K562 (cell line): ENCODE measurements around the gene MAD1L1. TPM values are rescaled to one million over a fixed set of nuclear protein-coding genes. Genes with fewer than 3 reads are reported as not detected.

ENCODE experiments used
- ATAC-seq: fragments of 200-7000 bp; cut with Tn5 transposase; 3 replicates; pipeline ENCODE4 v1.9.1; 2020; ENCODE audit warnings: moderate library complexity
- BruUV-seq: library from RNA; stranded (reverse); fragments of 400-500 nt; replicated peaks from 2 replicates; lab custom pipeline; 2021; lab: Mats Ljungman, UMichigan
- CTCF ChIA-PET: fragments of 300-600 bp; formaldehyde crosslinking; extraction: SDS; loops from one replicate; lab custom pipeline; 2021; ENCODE audit warnings: low intra/inter-chr PET ratio; lab: Yijun Ruan, JAX
- POLR2A ChIA-PET: fragments of 300-600, 350-650 bp; sonication (Branson Sonifier 250); formaldehyde crosslinking; extraction: SDS; loops from one replicate; lab custom pipeline; 2021; ENCODE audit warnings: antibody characterized with exemption, inconsistent platforms; lab: Yijun Ruan, JAX
- DNase-seq, 4 experiments: peaks; one replicate each; pipeline versions ENCODE4 v3.0.0 to v3.0.0-alpha.2; 2011 to 2018; ENCODE audit warnings: low spot score in 3 of 4, mixed read lengths in 3 of 4; ENCODE audit errors: extremely low read depth in 1 of 4
- FAIRE-seq: peaks from 2 replicates; lab custom pipeline; 2011; peaks lifted over from hg19 to GRCh38; lab: Jason Lieb, UNC
- H2AFZ ChIP-seq: 2 replicates; pipeline ENCODE4 v1.6.0; 2011; ENCODE audit warnings: low read depth, low read length, control low read depth, inconsistent platforms
- H3K27ac ChIP-seq: fragments of 200-600 bp; 3 replicates; pipeline ENCODE4 v1.8.0; 2011; ENCODE audit warnings: low read depth, mild to moderate bottlenecking, control low read depth, inconsistent platforms, low read length, moderate library complexity, mixed read lengths; ENCODE audit errors: extremely low read depth
- H3K27me3 ChIP-seq, 2 experiments: fragments of 300-600 bp in 1 of 2; 2 replicates in 1 of 2; 3 replicates in 1 of 2; pipeline versions ENCODE4 v1.6.0 to v1.8.0; 2011; ENCODE audit warnings: inconsistent platforms in 2 of 2, low read length in 2 of 2, mild to moderate bottlenecking in 1 of 2, mixed read lengths in 1 of 2, moderate library complexity in 1 of 2; ENCODE audit not compliant: control insufficient read depth in 2 of 2, insufficient read depth in 2 of 2
- H3K36me3 ChIP-seq: fragments of 300-600 bp; 3 replicates; pipeline ENCODE4 v1.8.0; 2011; ENCODE audit warnings: mild to moderate bottlenecking, low read length, inconsistent platforms; ENCODE audit not compliant: control insufficient read depth, insufficient read depth
- H3K4me1 ChIP-seq, 2 experiments: fragments of 200-600 bp in 1 of 2; replicated peaks in 1 of 2; 2 replicates in 1 of 2; 3 replicates in 1 of 2; pipeline versions ENCODE4 v1.5.1 to v1.8.0; 2011; ENCODE audit warnings: inconsistent platforms in 2 of 2, low read length in 2 of 2, mild to moderate bottlenecking in 1 of 2, mixed read lengths in 1 of 2, moderate library complexity in 1 of 2; ENCODE audit not compliant: control insufficient read depth in 2 of 2, insufficient read depth in 2 of 2
- H3K4me2 ChIP-seq: 2 replicates; pipeline ENCODE4 v1.6.1; 2011; ENCODE audit warnings: low read length, control low read depth, inconsistent platforms, mixed read lengths; ENCODE audit not compliant: insufficient read depth
- H3K4me3 ChIP-seq: fragments of 200-600 bp; sonication (generic), shearing (Covaris generic); 2 replicates; pipeline ENCODE4 v1.5.1; 2016; ENCODE audit warnings: control low read depth, inconsistent platforms
- H3K79me2 ChIP-seq: fragments of 200-600 bp; 3 replicates; pipeline ENCODE4 v1.8.0; 2011; ENCODE audit warnings: low read length, inconsistent platforms; ENCODE audit not compliant: control insufficient read depth, insufficient read depth
- H3K9ac ChIP-seq, 2 experiments: 2 replicates each; pipeline versions ENCODE4 v1.6.0 to v1.6.1; 2011; ENCODE audit warnings: low read depth in 2 of 2, low read length in 2 of 2, control low read depth in 1 of 2, inconsistent platforms in 1 of 2, mild to moderate bottlenecking in 1 of 2, mixed read lengths in 1 of 2; ENCODE audit not compliant: insufficient read depth in 1 of 2
- H3K9me1 ChIP-seq: one replicate; pipeline ENCODE4 v1.6.0; 2011; ENCODE audit warnings: inconsistent platforms, mild to moderate bottlenecking, low read length, moderate library complexity; ENCODE audit not compliant: control insufficient read depth, insufficient read depth
- H3K9me3 ChIP-seq: replicated peaks from 2 replicates; pipeline ENCODE4 v1.5.1; 2011; ENCODE audit warnings: low read depth, low read length, inconsistent platforms; ENCODE audit not compliant: control insufficient read depth, insufficient read depth
- H4K20me1 ChIP-seq: replicated peaks from 2 replicates; pipeline ENCODE4 v1.6.1; 2011; ENCODE audit warnings: low read length, inconsistent platforms, mixed read lengths; ENCODE audit not compliant: control insufficient read depth, insufficient read depth
- EP300 ChIP-seq: IDR thresholded peaks from 2 replicates; pipeline ENCODE4 v1.6.1; 2012; ENCODE audit warnings: low read length, improper control_type of control experiment
- ERF ChIP-seq: fragments of 450-650 bp; formaldehyde crosslinking; IDR thresholded peaks from 2 replicates; pipeline ENCODE4 v1.4.0; 2020; ENCODE audit warnings: mild to moderate bottlenecking, mixed read lengths
- GTF2F1 ChIP-seq: IDR thresholded peaks from 2 replicates; pipeline ENCODE4 v1.6.1; 2011; ENCODE audit warnings: low read depth, low read length, improper control_type of control experiment
- JUNB ChIP-seq: fragments of 450-650 bp; formaldehyde crosslinking; conservative IDR thresholded peaks from 2 replicates; pipeline ENCODE4 v1.4.0; 2020; ENCODE audit warnings: mild to moderate bottlenecking
- MYNN ChIP-seq, 2 experiments: sonication (generic); formaldehyde crosslinking in 1 of 2; IDR thresholded peaks; 2 replicates each; pipeline versions ENCODE4 v1.5.0 to v1.6.1; 2016 to 2020; ENCODE audit warnings: antibody characterized with exemption in 1 of 2, missing genetic modification reagents in 1 of 2
- NFRKB ChIP-seq: fragments of 450-650 bp; IDR thresholded peaks from 2 replicates; pipeline ENCODE4 v1.6.1; 2016; ENCODE audit warnings: low read depth
- POU5F1 ChIP-seq: fragments of 150-350 bp; IDR thresholded peaks from 2 replicates; pipeline ENCODE4 v1.6.1; 2014; ENCODE audit warnings: borderline replicate concordance, low read length, low read depth, mild to moderate bottlenecking; ENCODE audit not compliant: partially characterized antibody
- SIN3A ChIP-seq, 2 experiments: fragments of 150-350 bp in 1 of 2; IDR thresholded peaks; 2 replicates each; pipeline ENCODE4 v1.6.1; 2011 to 2016; ENCODE audit warnings: borderline replicate concordance in 2 of 2, low read depth in 2 of 2, low read length in 2 of 2, mild to moderate bottlenecking in 2 of 2, moderate library complexity in 2 of 2; ENCODE audit not compliant: control insufficient read depth in 1 of 2
- SRSF9 ChIP-seq: fragments of 200-400 bp; formaldehyde crosslinking; IDR thresholded peaks from 2 replicates; pipeline ENCODE4 v1.6.1; 2017; ENCODE audit warnings: low read depth, low read length, borderline replicate concordance
- TCF3 ChIP-seq: sonication (generic); formaldehyde crosslinking; IDR thresholded peaks from 2 replicates; pipeline ENCODE4 v1.4.0; 2020; ENCODE audit warnings: mild to moderate bottlenecking, missing genetic modification reagents
- TRIM28 ChIP-seq: fragments of 450-650 bp; IDR thresholded peaks from 2 replicates; pipeline ENCODE4 v1.6.1; 2017
- ZNF12 ChIP-seq: sonication (generic); formaldehyde crosslinking; IDR thresholded peaks from 2 replicates; pipeline ENCODE4 v1.4.0; 2020; ENCODE audit warnings: mild to moderate bottlenecking, missing genetic modification reagents
- ZNF212 ChIP-seq: fragments of 450-650 bp; formaldehyde crosslinking; IDR thresholded peaks from 2 replicates; pipeline ENCODE4 v1.4.0; 2020; ENCODE audit warnings: mild to moderate bottlenecking
- ZNF3 ChIP-seq: fragments of 250-450 bp; sonication (Bioruptor Pico); IDR thresholded peaks from 2 replicates; pipeline ENCODE4 v1.5.0; 2021; ENCODE audit warnings: mild to moderate bottlenecking, moderate library complexity
- ZNF384 ChIP-seq: IDR thresholded peaks from 2 replicates; pipeline ENCODE4 v1.6.1; 2012; ENCODE audit warnings: low read depth, low read length, improper control_type of control experiment
- ZNF436 ChIP-seq: fragments of 250-450, 450-650 bp; sonication (Bioruptor Pico); formaldehyde crosslinking; IDR thresholded peaks from 2 replicates; pipeline ENCODE4 v1.7.0; 2020; ENCODE audit warnings: mild to moderate bottlenecking
- ZNF589 ChIP-seq: fragments of 200-800 bp; sonication (Bioruptor generic); IDR thresholded peaks from 2 replicates; pipeline ENCODE4 v1.6.1; 2016; ENCODE audit warnings: low read depth, missing genetic modification characterization, missing compliant biosample characterization
- WGBS: fragments of 100-300 bp; shearing (Covaris generic); methylation state at CpG from one replicate; pipeline ENCODE4 v1.1.6; 2016; ENCODE audit warnings: low coverage, mixed read lengths; ENCODE audit not compliant: insufficient coverage; ENCODE audit errors: missing lambda C conversion rate; 5-methylcytosine and 5-hydroxymethylcytosine counted together
- in situ Hi-C: fragments of 300-500 bp; cut with MboI; formaldehyde crosslinking; loops from 4 replicates; pipeline ENCODE4 v1.15.0; 2018; ENCODE audit warnings: inconsistent platforms, mixed read lengths
- intact Hi-C: fragments of 100-400 bp; cut with micrococcal nuclease; formaldehyde crosslinking; loops from 2 replicates; pipeline ENCODE4 v1.14.2; 2022
- polyA plus RNA-seq, 8 experiments: library from polyadenylated mRNA; depleted of rRNA in 4 of 8; stranded (reverse) in 5 of 8; unstranded in 3 of 8; fragments of >200 nt; fragmentation: Nextera tagmentation in 2 of 8; fragmentation: Illumina TruSeq in 1 of 8; extraction: Ambion mirVana in 2 of 8; extraction: Trizol in 1 of 8; gene quantifications; 2 replicates each; pipeline versions ENCODE4 v1.2.1 to v1.2.3, GENCODE V29; 2011 to 2014; ENCODE audit warnings: inconsistent platforms in 1 of 8, missing spikeins in 1 of 8
- total RNA-seq, 7 experiments: library from RNA; depleted of rRNA in 6 of 7; stranded (reverse); fragments of >200 nt in 6 of 7; fragmentation: Illumina TruSeq in 2 of 7; extraction: Trizol in 2 of 7; gene quantifications; 2 replicates each; pipeline versions ENCODE4 v1.2.1 to v1.2.3, GENCODE V29; 2011 to 2021; ENCODE audit warnings: low replicate concordance in 1 of 7

The MAD1L1 gene
- total and polyA plus RNA-seq, 9 of the 15 experiments (the other 6 are each of a cell fraction or from before 2014, with no cell fraction given), result 1.7 to 89.7 (median 18.0) TPM

GRCh38 chr7:2098496-2098895 is 134.2 kb downstream of the MAD1L1 start:
- Histone ChIP-seq H3K4me2 (no peak overlapping the region), H3K79me2 (0 out of 3 replicates have a peak, but pooled peaks cover 8% of the 10 kb centered on the region), H3K9me3 (no peaks in the 10 kb centered on the region), H3K36me3 (peaks cover 9% of the 10 kb centered on the region; the same call in 2 of the 3 replicates), H2AFZ (no peak overlapping the region), H3K4me3 (no peak overlapping the region), H3K27ac (no peak overlapping the region), H4K20me1 (peaks cover 5% of the 10 kb centered on the region; the same call in 1 of the 2 replicates), H3K27me3 (no peaks in the 10 kb centered on the region; a peak in 1 of 5 replicates), H3K9ac (no peak overlapping the region), H3K4me1 (peaks cover 19 to 75% of the 10 kb centered on the region in 2 experiments), H3K9me1 (peaks cover 6% of the 10 kb centered on the region)
- DNase-seq, result no peak
- ChIA-PET CTCF (no interaction called here), POLR2A (interaction anchor here (0.7 kb wide), 1 partner anchor 10 kb away, joined by 4 read pairs; no protein-coding TSS in a partner anchor)
- no peak for FAIRE-seq
- in situ Hi-C loops (no loop called here), intact Hi-C loops (no loop called here)
- whole genome bisulfite sequencing, result 95% methylated on average over 14 of the region's 16 CpGs
- no peak for ATAC-seq
- no TSS peak for BruUV-seq
- TF ChIP-seq MYNN (IDR thresholded peaks at IDR 0.05), result no peak
- no peak for TF ChIP-seq MYNN (CRISPR knock-in tag; IDR thresholded peaks at IDR 0.05)
- no peak for TF ChIP-seq TCF3 (CRISPR knock-in tag)

GRCh38 chr7:2098056-2098455 is 134.7 kb downstream of the MAD1L1 start:
- H3K9ac ChIP-seq, result peak overlapping the region in 1 of 2 experiments; percentile 52; a peak in 2 of 4 replicates
- no peak overlapping the region for H2AFZ ChIP-seq
- H3K4me1 ChIP-seq, result peaks cover 19 to 72% of the 10 kb centered on the region in 2 experiments
- no peak for ATAC-seq
- intact Hi-C loops (no loop called here), in situ Hi-C loops (no loop called here)
- H3K27ac ChIP-seq, result no peak overlapping the region
- H3K27me3 ChIP-seq, result no peaks in the 10 kb centered on the region; a peak in 1 of 5 replicates
- DNase-seq, result no peak
- no peak for FAIRE-seq
- H3K79me2 ChIP-seq, result 0 out of 3 replicates have a peak, but pooled peaks cover 8% of the 10 kb centered on the region
- H3K36me3 ChIP-seq, result peaks cover 9% of the 10 kb centered on the region; the same call in 2 of the 3 replicates
- H3K9me3 ChIP-seq, result no peaks in the 10 kb centered on the region
- peaks cover 5% of the 10 kb centered on the region; the same call in 1 of the 2 replicates for H4K20me1 ChIP-seq
- TF ChIP-seq SRSF9 (no peak), POU5F1 (no peak), NFRKB (no peak), ZNF384 (no peak), ZNF3 (CRISPR knock-in tag) (no peak), JUNB (CRISPR knock-in tag) (no peak), GTF2F1 (no peak), ZNF436 (no peak), SIN3A (IDR thresholded peaks at IDR 0.05; ENCODE audit: borderline replicate concordance in 2 of 2, control insufficient read depth in 1 of 2, low read depth in 2 of 2, low read length in 2 of 2) (no peak), ZNF12 (no peak), ERF (CRISPR knock-in tag) (no peak), ZNF589 (CRISPR knock-in tag) (no peak), TRIM28 (no peak), EP300 (no peak), ZNF212 (CRISPR knock-in tag) (no peak)
- CTCF ChIA-PET, result no interaction called here
- POLR2A ChIA-PET, result interaction anchor here (0.7 kb wide), 1 partner anchor 11 kb away, joined by 4 read pairs; no protein-coding TSS in a partner anchor
- H3K4me2 ChIP-seq, result no peak overlapping the region
- H3K9me1 ChIP-seq, result peaks cover 6% of the 10 kb centered on the region
- BruUV-seq, result no TSS peak
- 94% methylated on average over 16 of the region's 18 CpGs for WGBS
- no peak overlapping the region for H3K4me3 ChIP-seq
